Body of pancreas (tissue), 4 donors: ENCODE data around the gene POTEM.
"Not testable (repeated sequence)": the region's sequence is repeated elsewhere in the genome, so short reads cannot be mapped to it uniquely, and the experiment has no call there.

Experiments used
- CTCF ChIP-seq, 7 experiments: fragments of 450-650 bp in 4 of 7; fragments of 200-600 bp in 3 of 7; sonication (generic) in 3 of 7; IDR thresholded peaks; one replicate each; pipeline ENCODE4 v1.5.1; 2016 to 2019; ENCODE audit warnings: antibody characterized with exemption in 7 of 7
- POLR2A ChIP-seq, 3 donors: fragments of 450-650 bp; IDR thresholded peaks; one replicate each; pipeline ENCODE4 v1.6.1; 2016; ENCODE audit warnings: antibody characterized with exemption in 3 of 3, mild to moderate bottlenecking in 2 of 3

- not testable (repeated sequence) for TF ChIP-seq CTCF, POLR2A (IDR thresholded peaks at IDR 0.05)
Measured at GRCh38 chr14:19007678-19008077, 40.4 kb downstream of the POTEM start.
